Measurements from ENCODE around the gene TMEM187.

The TMEM187 gene

DNA sequence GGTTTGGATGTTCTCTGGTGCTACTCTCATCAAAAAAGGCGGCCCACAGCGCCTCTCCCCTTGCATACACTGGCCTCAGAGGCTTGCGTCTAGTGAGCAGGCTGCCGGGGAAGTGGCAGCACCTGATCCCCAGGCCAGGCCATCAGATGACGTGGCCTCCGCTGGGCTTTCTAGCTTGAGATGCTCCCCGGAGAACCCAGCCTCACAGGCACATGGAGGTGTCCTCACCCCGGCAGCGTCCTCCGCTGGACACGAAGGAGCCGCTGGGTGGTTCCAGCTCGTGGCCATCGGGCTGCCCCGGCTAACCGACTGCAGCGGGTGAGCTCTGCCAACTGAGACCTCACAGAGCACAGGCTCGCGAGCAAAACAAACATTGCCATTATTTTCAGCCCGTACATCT lies 34.4 kb downstream of the TMEM187 start:
- no peak for DNase-seq

- no peak for DNase-seq
These were observed 36.0 kb downstream of the TMEM187 start for GRCh38 chrX:154008521-154008920.

DNA sequence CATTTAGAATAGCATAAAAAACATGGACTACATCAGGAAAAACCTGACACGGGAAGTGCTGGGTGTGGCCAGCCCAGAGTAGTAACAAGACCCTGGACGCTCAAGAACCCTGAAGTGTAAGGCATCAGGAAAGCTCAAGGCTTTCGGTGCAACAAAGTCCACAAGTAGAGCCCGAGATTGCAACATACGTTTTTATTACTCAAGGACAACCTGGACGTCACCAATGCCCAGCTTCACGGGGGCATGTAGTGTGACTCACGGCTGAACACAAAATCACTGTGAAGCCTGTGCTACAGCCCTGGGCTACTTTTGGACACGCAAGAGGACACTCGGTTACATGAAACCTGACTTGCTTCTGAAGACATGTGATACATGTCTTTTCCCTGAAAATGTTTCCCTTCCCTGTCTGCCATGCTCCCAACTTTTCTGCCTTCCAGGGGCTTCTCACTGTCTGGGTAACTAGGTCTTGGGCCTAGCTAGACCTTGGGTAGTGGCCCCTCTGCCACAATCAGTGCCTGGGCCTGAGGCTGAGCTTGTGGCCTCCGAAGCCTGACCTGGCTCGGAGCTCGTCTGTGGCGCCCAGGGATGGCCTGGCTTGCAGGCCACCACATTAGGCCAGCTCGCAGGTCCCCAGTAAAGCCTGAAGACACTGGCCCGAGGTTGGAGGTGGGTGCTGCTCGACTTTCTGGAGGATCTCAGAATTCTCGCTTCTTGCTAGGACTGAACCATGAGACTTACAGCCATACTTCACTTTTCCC lies 38.0 kb downstream of the TMEM187 start:
- DNase-seq: no peak

DNA sequence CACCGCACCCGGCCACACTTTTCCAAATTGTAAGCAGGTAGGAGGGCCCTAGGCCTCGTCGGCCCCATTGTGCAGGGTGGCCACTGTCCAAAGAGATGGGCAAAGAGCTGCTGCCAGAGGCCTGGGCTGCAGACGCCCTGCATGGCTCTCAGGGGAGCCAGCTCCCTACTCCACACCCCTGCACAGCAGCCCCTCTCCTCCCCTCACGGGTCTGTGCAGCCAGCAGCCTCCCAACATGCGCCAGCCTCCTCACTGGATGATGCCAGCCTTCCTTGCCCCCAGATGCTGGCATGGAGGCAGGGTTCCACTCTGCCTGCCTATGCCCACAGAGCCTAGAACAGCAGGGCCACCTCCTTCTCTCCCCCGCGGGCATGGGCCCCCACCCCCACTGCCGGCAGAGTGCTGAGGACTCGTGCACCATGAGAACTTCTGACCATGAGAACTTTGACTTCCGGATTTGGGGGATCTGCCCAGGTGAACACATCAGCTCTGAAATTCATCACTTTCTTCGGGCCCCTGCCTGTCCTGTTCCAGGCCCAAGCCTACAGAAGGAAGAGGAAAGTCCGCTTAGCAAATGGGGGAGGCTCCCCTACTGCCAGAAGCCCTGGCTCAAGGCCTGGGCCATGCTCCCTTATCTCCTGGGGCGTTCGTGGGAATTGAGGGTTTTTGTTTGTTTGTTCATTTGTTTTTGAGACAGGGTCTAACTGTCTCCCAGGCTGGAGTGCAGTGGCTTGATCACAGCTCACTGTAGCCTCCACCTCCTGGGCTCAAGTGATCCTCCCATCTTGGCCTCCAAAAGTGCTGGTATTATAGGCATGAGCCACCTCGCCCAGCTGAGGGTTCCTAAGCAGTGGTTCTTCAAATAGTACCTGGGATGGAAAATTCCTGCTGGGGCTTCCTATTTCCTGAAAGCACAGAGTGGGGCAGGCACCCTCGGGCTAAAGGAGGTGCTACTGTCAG lies 39.1 kb downstream of the TMEM187 start:
- no peak for DNase-seq

- DNase-seq: no peak
These were observed 39.9 kb downstream of the TMEM187 start for GRCh38 chrX:154012336-154012991.

DNA sequence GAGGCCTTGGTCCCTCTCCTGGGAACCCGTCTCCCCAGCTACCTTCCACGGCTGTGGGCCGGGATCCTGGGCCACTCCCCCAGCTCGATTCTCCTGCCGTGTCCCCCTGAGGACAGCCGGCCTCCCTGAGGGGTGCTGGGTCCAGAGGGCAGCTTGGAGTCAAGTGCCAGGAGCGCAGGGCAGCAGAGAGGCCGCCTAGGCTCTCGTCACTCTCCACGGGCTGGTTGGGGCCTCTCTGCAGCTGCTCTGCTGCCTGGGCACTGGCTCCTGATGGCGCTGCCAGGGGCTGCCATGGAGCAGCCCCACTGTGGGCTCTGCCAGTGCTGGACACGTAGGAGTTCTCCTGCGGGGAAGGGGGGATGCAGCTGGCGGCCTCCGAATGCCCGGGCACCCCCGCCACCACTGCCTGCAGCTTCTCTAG lies 40.5 kb downstream of the TMEM187 start:
- DNase-seq: no peak

DNA sequence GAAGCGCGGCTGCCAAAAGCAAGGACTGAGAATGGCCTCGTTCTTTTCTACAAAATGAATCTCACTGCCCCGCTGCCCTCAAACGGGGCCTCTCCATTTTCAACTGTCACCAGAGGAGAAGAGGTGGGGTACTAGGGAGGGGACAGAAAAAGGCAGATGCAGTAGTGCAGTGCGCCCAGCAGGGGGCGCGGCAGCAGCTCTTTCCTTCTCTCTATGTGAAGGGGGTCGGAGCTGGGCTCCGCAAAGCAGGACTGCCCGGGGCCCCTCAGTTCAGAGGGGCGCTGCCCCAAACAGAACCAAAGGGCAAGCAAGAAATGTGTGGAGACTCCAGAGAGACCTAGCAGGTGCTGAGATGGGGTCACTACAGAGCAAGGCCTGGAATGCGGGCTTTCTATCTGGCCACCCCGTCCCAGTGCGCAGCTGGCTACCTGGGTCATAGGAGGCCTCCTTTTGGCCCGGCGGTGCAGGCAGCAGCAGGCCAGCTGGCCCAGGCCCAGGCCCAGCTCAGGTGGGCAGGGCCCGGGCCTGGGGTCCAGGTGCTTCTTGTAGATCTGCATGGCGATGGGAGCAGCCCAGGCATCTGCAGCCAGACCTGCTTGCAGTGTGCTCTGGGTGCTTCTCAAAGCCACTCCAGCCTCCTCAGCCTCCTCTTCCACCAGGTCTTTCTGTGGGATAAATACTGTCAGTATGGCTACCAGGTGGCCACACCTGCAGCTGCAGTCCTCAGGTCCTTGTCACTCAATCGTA lies 41.2 kb downstream of the TMEM187 start:
- DNase-seq: peak; percentile 62

- no peak for DNase-seq
These were observed 42.2 kb downstream of the TMEM187 start for GRCh38 chrX:154014429-154015380.

DNA sequence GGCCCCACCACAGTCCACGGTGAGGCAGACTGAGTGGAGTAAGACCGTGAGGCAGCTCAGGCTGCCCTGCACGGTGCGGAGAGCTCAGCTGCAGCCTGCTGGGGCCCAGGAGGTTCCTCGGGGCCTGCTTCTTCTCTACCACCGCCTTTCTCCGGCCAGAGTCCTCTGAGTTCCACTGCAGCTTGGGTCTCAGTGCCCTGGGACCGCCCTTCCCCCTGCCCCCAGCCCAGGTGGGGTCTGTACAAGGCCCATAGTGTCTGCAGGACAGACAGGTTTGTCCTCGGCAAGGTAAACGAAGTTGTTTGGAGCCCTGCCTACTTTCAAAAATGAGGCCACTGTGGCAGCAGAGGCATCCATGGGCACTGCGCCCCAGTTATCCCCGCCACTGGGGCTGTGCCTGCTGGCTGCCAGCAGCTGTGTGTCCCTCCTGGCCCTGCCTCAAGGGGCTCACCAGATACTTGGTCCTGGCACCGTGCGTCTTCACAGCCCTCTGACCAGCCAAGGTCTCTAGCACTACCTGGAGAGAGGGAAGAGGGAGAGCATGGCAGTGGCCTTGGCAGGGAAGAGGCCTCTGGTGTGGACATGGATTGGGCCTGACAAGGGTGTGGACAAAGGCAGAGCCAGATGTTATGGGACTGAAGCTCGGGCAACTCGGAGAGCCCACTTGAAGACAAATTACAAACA lies 43.2 kb downstream of the TMEM187 start:
- no peak for DNase-seq

DNA sequence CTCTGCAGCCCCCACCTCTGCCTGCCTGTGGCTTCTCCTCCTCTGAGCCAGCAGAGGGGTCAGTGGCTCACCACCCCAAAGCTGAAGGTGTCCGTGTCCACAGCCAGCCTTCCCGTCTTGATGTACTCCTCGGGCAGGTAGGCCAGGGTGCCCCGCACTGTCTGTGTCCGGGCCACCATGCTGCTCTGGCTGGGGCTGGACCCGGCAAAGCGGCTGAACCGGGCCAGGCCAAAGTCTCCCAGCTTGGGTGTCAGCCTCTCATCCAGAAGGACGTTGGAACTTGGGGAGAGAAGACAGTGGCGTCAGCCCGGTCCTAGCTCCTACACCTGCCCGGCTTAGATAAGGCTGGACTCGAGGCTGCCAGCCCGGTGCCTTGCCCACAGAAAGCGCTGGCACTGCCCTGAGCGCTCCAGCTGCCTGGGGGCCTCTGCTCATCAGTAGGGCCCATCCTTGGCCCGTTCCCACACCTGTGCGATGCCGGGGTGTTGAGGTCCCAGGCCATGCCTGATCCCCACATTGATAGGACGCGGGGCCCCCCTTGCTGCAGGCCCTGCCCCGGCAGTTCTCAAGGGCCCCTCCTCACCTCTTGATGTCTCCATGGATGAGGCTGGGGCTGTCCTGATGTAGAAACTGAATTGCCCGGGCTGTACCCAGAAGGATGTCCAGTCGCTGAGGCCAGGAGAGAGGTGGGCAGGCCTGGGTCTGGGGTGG lies 44.0 kb downstream of the TMEM187 start:
- no peak for DNase-seq

GRCh38 chrX:154017766-154018517 lies 45.4 kb downstream of the TMEM187 start:
- no peak for DNase-seq

- DNase-seq: no peak
These were observed 46.0 kb downstream of the TMEM187 start for GRCh38 chrX:154018518-154019060.

DNA sequence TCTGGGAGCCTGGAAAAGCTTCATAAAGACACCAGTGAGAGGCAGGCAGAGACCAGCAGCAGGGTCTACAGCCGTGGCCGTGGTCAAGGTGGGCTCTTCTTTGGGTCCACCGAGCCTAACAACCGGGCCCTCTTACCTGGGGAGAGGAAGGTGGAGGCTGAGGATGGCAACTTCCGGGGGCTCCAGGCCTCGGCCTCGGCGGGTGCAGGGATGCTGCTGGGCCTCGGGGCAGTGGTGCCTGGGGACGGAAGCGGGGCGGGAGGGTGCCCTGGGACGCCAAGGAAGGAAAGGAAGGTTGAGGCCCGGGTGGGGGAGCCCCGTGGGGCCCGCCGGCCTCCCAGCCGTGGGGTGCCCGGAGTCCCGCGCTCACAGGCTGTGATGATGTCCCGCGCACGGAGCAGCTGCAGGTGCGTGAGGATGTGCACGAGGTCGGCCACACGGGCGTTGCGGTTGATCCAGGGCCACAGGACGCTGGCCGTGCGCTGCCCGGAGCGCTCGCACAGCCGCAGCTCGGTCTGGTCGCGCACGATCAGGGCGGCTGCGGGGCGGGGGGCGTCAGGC lies 46.6 kb downstream of the TMEM187 start:
- DNase-seq: peak; percentile 7

- peak; percentile 59 for DNase-seq
These were observed 47.3 kb downstream of the TMEM187 start, which contains the start of gene IRAK1 for GRCh38 chrX:154019633-154020528. TSS of gene IRAK1 (minus strand) at chrX:154019902. CDS start at chrX:154019812, 90 bp downstream.

DNA sequence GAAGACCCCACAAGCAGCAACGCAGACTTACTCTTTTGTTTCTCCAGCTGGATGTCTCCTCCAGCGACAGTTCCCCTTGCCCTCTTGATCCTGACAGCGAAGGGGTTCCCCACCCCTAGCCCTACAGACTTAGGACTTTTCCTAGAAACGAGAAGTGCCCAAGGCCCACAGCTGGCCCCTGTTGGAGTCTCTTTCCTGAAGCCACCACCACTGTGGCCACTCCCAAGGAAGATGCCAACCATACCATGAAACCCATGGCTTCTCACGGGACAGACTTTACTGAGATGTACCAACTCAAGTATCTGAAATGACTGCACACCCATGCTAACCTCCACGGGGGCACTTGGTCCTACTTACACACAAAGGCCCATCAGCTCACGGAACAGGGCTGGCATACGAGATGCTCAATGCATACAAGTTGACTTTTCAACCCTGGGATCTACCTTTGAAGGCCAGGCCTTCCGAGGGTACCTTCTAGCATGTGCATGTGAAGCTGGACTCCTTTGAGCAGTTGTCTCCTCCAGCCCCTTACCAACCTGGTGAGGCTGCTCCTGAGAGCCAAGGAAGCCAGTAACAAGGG lies 48.1 kb downstream of the TMEM187 start:
- peak; percentile 3 for DNase-seq

- no peak for DNase-seq
These were observed 48.6 kb downstream of the TMEM187 start for GRCh38 chrX:154021131-154021611.

DNA sequence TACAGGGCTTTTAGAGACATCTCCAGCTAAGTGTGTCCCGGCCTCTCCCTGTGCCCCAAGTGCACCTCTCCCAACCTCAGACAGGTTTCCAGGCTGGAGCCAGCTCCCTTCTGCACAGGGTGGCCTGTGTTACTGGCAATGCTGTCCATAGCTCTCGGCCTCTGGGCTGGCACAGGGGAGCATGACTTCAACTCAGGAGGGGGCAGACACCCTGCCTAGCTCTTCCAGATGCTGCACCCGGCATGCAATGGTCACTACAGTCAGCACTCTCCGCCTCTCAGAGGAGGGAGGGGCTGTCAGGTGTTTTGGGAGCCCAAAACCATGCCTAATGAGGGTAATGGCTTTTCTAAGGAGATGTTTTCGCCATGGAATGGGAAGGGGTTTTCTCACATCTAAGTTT lies 49.6 kb downstream of the TMEM187 start:
- DNase-seq: no peak
